ENCODE measurements around the gene MAPK8IP3. TPM values are rescaled to one million over a fixed set of nuclear protein-coding genes. Genes with fewer than 3 reads are reported as not detected.

Gene MAPK8IP3
- total RNA-seq, 2 donors from 2014 or later, result 44.0 to 62.6 TPM

GRCh38 chr16:1775006-1775845, 69.2 kb downstream of the MAPK8IP3 start:
- peaks cover 13% of the 10 kb centered on the region for H3K4me1 ChIP-seq
- H3K36me3 ChIP-seq, result no peaks in the 10 kb centered on the region
- no peak overlapping the region for H3K4me3 ChIP-seq
- no peak for DNase-seq
- intact Hi-C loops (cut with DNase I), result no loop called here
- H3K27ac ChIP-seq, result no peak overlapping the region
- no peak overlapping the region for H3K9ac ChIP-seq (ENCODE audit: low read depth in 2 of 2, low read length in 2 of 2)
- H3K9me3 ChIP-seq, result no peaks in the 10 kb centered on the region
- TF ChIP-seq, protein P1, sequence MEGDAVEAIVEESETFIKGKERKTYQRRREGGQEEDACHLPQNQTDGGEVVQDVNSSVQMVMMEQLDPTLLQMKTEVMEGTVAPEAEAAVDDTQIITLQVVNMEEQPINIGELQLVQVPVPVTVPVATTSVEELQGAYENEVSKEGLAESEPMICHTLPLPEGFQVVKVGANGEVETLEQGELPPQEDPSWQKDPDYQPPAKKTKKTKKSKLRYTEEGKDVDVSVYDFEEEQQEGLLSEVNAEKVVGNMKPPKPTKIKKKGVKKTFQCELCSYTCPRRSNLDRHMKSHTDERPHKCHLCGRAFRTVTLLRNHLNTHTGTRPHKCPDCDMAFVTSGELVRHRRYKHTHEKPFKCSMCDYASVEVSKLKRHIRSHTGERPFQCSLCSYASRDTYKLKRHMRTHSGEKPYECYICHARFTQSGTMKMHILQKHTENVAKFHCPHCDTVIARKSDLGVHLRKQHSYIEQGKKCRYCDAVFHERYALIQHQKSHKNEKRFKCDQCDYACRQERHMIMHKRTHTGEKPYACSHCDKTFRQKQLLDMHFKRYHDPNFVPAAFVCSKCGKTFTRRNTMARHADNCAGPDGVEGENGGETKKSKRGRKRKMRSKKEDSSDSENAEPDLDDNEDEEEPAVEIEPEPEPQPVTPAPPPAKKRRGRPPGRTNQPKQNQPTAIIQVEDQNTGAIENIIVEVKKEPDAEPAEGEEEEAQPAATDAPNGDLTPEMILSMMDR (IDR thresholded peaks at IDR 0.05), result no peak
- no peaks in the 10 kb centered on the region for H3K27me3 ChIP-seq

DNA sequence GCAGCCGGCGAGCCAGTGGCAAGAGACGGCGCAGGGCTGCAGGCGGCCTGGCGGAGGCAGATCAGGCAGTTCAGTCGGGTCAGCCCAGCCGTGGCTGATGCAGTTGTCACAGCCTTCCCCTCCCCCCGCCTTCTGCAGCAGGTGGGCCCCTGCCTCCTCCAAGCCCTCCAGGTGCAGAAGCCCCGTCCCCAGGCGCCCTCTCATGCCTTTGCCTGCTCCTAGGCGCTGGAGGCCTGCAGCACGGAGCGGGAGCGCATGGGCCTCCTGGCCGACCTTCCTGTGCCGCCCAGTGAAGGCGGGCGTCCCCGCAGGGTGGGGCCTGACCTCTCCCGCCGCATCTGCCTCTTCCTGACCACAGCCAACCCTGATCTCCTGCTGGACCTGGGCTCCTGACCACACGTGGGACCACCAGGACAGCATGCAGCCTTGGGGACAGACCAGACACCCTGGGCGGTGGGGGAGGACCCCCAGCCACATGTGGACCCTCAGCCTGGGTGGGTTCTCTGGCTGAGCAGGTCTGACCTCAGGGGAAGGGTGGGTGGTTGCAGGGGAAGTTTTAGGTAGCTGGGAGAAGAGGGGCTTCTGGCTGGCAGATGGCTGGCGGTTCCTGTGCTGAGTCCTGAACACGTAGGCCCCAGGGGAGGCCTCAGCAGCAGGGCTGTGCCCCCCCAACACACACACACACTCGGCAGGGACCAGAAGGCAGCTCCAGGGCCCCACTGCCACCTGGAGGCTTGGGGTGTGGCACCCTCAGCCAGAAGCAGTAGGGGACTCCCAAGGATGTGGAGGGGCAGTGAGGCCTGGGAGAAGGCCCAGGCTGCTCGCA, 70.1 kb downstream of the MAPK8IP3 start:
- no peak overlapping the region for H3K9ac ChIP-seq (ENCODE audit: low read depth in 2 of 2, low read length in 2 of 2)
- H3K4me3 ChIP-seq, result no peak overlapping the region
- TF ChIP-seq, protein P1 (IDR thresholded peaks at IDR 0.05), result no peak
- H3K27ac ChIP-seq, result no peak overlapping the region
- H3K4me1 ChIP-seq, result peaks cover 14% of the 10 kb centered on the region
- intact Hi-C loops (cut with DNase I), result no loop called here
- H3K9me3 ChIP-seq, result no peaks in the 10 kb centered on the region
- no peaks in the 10 kb centered on the region for H3K27me3 ChIP-seq
- DNase-seq, result no peak
- H3K36me3 ChIP-seq, result no peaks in the 10 kb centered on the region

GRCh38 chr16:1776672-1776955, 70.6 kb downstream of the MAPK8IP3 start:
- H3K9me3 ChIP-seq, result no peaks in the 10 kb centered on the region
- H3K36me3 ChIP-seq, result no peaks in the 10 kb centered on the region
- intact Hi-C loops (cut with DNase I), result no loop called here
- no peak overlapping the region for H3K27ac ChIP-seq
- H3K4me1 ChIP-seq, result peaks cover 19% of the 10 kb centered on the region
- TF ChIP-seq, protein P1 (IDR thresholded peaks at IDR 0.05), result no peak
- H3K9ac ChIP-seq (ENCODE audit: low read depth in 2 of 2, low read length in 2 of 2), result no peak overlapping the region
- H3K4me3 ChIP-seq, result no peak overlapping the region
- no peaks in the 10 kb centered on the region for H3K27me3 ChIP-seq
- DNase-seq, result no peak

- no peaks in the 10 kb centered on the region for H3K27me3 ChIP-seq
- intact Hi-C loops (cut with DNase I), result no loop called here
- H3K4me1 ChIP-seq, result peaks cover 19% of the 10 kb centered on the region
- H3K9me3 ChIP-seq, result no peaks in the 10 kb centered on the region
- DNase-seq, result no peak
- H3K9ac ChIP-seq (ENCODE audit: low read depth in 2 of 2, low read length in 2 of 2), result no peak overlapping the region
- H3K36me3 ChIP-seq, result no peaks in the 10 kb centered on the region
- TF ChIP-seq, protein P1 (IDR thresholded peaks at IDR 0.05), result no peak
- no peak overlapping the region for H3K4me3 ChIP-seq
- H3K27ac ChIP-seq, result no peak overlapping the region
Observed at GRCh38 chr16:1776991-1777374, 71.0 kb downstream of the MAPK8IP3 start.

GRCh38 chr16:1777375-1778199, 71.6 kb downstream of the MAPK8IP3 start:
- Histone ChIP-seq H3K9me3 (no peaks in the 10 kb centered on the region), H3K27ac (no peak overlapping the region), H3K4me1 (peaks cover 19% of the 10 kb centered on the region), H3K27me3 (no peaks in the 10 kb centered on the region), H3K36me3 (no peaks in the 10 kb centered on the region), H3K9ac (ENCODE audit: low read depth in 2 of 2, low read length in 2 of 2) (no peak overlapping the region), H3K4me3 (no peak overlapping the region)
- TF ChIP-seq, protein P1 (IDR thresholded peaks at IDR 0.05), result no peak
- DNase-seq, result no peak
- intact Hi-C loops (cut with DNase I), result no loop called here

All from colonic mucosa (tissue), 4 donors.